HG02610 (cell line): ENCODE measurements around the gene ADAMTSL2.

Experiments used
- ATAC-seq: cut with Tn5 transposase; IDR thresholded peaks from one replicate; pipeline ENCODE4 v1.9.1; 2021; ENCODE audit warnings: mild to moderate bottlenecking, moderate library complexity; ENCODE audit not compliant: unreplicated experiment

The ADAMTSL2 gene

DNA sequence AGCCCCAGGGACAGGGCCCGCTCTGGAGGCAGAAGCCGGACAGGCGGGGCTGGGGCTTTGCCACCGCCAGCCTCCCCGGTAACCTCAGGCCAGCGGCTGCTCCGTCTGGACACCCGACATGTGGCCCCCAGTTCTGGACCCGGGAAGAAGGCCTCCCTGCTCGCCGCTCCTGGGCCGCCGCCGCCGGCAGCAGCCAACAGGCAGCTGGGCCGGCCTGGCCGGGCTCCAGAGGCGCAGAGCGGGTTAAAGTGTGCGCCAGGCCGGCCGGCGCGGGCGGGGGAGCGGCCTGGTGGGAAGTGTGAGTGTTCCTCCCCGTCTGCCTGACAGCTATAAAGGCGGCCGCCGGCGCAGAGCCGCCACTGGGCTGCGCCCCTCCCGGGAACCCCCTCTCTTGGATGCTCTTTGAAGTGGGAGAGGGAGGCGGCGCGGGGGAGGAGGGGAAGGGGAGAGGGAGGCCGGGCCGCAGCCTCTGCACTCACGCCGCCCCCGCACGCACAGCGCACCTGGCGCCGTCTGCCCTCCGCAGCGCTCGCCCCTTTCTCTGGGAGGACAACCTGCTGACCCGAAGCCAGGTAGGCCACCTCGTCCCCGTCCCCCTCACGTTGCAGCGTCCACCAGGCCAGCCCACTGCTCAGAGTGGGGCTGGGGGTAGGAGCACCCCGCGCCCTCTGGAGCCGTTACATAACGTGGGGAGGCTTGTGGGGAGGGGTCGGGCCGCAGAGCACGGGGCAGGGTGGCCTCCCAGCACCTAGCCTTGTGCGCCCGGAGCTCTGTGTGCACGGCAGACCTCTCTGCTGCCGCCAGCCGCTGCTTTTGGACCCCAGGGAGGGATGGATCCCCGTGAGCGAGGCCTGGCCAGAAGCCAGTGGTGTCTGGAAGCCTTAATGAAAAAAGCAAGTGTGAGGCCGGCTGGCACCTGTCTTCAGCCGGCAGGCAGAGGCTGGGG is at the start of gene ADAMTSL2:
Gene ADAMTSL2, plus strand, starts transcription at position 359 of the 946 bp plus-strand sequence. CDS start 2,009 bp downstream, outside the sequence.
- no peak for ATAC-seq

DNA sequence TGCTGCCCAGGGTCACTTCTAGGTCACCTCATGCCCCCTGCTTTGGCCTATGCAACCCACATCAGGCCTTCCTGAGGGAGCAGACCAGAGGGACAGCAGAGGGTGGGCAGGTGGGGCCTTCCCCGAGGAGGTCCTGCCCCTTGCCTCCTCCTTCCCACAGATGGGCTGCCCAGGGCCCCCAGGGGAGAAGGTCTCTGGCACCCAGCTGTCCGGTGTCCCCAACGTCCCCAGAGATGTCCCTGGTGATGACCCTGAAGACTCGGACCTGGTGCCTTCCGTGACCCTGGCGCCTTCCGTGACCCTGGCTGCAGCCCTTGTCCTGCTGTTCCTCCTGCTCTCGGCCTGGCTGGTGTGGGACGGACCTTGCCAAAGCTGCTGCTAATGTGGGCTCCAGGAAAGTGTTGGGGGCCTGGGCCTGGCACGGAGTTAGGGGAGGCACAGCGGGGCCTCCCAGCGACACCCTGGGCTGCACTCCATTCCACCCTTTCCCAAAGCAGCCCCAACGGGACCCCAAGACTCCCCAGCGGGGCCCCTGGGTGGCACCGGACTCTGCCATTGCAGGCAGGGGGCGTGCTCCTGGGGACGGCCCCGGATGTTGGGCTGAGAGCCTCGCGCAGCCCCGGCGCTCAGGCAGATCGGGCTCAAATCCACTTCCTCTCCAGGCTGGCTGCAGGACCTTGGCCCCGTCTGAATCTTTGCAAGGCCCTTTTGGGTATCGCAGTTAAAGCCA is 48.8 kb upstream of the ADAMTSL2 start:
- no peak for ATAC-seq

DNA sequence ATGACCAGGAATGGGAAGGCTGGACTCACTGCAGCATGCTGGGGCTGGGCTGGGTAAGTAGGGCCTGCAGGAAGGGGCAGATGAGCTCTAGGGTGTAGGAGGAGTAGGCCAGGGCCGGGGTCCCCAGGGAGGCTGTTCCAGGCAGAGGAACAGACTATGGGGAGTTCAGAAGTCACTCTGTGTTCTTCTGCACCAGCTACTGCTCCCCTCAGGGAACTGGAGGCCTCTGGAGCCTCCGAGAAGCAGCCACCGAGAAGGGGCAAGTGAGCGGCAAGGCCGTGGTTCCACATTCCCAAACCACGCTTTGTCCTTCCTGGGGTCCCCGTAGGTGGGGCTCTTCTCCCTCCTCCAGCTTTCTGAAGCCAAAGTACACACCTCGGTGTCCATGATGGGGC is 47.2 kb upstream of the ADAMTSL2 start:
- no peak for ATAC-seq

DNA sequence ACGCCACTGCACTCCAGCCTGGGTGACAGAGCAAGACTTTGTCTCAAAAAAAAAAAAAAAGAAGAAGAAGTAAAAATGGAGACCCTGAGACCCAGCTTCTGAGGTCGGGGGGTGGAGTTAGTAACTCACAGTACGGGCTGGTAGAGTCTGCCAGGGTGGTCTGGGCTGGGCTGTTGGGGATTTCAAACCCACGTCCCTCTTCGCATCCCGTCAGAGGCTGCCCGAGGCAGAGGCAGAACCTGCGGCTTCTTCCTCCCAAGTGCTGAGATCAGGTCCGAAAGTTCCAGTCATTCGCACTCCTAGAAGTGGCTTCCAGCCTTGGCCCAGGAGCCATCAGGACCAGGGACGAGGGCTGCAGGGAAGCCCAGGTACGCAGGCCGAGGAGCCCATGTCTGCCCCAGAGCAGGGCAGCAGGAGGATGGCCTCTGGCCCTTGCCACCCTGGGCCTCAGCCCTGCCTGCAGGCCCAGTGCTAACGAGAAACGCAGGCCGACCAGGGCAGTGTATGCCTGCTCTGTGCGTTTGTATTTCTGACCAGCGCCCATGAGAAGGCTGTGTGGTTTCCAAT is 45.7 kb upstream of the ADAMTSL2 start:
- no peak for ATAC-seq

DNA sequence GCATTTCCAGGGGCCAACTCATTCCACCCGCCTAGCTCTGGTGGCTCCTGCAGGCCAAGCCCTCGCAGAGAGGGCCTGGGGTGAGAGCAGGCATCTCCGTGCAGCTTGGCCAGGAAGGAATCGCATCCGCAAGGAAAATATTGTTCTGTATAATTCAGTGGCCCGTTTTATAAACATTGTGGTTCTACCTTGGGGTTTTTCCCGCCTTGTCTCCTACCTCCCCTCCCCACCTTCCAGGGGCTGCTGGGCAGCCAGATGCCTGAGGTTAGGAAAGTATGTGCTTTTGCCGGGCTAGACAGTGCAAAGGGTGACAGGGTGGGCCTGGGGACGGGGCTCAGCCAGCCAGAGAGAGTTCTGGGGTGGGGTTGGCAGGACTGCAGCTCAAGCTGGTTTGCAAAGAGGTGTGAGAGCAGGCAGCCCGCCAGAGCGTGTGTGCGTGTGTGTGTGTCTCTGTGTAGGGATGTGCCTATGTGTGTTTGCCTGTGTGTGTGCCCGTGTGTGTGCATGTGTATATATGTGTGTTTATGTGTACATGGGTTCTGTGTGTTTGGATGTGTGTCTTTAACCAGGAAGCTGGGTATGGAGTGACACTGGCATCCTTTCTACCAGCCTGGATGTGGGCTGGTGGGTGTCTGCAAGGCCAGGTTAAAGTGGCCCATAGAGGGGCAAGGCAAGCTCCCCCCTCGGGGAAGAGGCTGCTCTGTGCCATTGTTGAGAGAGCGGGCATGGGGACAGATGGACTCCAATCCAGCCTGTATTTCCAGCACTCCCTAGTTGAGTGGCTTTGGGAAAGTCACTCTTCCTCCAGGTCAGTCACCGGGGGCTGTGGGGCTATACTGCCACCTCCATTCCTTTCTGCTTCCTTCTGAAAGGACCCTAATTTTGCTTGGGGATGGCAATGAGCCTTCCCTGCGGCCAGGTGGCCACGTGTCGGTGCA is 45.0 kb upstream of the ADAMTSL2 start:
- no peak for ATAC-seq

DNA sequence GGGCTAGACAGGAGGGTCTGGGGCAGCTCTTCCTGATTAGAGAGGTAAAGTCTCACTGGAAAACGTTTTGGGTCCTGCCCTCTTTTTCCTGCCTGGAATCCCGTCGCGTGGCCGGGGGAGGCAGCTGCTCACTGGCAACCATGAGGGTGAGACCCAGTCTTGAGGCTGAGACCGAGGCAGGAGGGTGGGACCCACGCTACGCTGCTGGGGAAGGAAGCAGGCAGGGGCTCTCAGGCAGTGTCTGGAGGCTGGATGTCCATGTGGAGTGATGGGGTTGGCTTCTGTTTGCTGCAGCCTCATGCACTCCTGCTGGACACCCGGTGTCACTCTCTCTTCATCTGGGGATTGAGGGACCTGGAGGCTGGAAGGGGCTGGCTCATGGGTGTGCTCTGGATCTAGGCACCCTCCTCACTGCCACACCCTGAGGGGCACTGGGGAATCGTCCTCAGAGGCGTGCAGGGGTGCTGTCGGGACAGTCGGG is 44.3 kb upstream of the ADAMTSL2 start:
- no peak for ATAC-seq

DNA sequence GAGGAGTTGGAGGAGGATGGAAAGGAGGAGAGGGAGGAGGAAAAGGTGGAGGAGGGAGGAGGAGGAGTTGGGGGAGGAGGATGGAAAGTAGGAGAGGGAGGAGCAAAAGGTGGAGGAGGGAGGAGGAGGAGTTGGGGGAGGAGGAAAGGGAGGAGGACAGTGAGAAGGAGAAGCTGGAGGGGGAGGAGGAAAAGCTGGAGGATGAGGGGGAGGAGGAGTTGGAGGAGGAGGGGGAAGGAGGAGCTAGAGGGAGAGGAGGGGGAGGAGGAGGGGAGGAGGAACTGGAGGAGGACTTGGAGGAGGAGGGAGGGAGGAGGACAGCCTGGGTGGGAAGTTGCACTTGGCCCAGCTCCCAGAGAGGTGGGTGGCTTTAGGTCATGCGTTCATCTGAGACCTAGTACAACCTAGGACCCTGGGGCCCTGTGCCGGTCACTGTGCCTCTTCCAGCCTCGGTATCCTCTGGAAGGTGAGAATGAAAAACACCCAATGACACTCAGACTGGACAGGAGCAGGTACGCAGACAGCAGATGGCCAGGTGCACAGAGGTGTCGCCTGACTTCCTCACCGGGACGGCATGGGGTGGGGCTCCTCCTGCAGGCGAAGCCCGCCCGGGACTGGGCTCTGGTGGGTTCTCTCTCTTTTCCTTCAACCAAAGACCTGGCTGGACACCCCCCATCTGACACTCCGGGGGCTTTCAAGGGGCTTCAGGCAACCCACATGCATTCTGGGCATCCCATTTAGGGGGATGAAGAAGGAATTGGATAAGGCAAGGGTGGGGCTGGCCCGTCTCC is 43.4 kb upstream of the ADAMTSL2 start:
- ATAC-seq = no peak

DNA sequence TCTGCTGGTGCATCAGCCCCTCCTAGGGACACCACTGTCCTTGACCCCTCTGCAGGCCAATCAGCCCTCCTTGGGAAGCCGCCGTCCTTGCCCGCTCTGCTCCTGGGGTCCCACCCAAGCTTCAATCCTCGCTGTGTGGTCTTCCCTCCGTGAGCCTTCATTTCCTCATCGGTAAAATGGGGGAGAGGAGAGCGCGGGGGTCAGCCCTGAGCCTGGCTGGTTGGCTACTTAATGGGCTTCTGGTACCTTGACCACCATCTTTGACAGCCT is 42.9 kb upstream of the ADAMTSL2 start:
- ATAC-seq = no peak

DNA sequence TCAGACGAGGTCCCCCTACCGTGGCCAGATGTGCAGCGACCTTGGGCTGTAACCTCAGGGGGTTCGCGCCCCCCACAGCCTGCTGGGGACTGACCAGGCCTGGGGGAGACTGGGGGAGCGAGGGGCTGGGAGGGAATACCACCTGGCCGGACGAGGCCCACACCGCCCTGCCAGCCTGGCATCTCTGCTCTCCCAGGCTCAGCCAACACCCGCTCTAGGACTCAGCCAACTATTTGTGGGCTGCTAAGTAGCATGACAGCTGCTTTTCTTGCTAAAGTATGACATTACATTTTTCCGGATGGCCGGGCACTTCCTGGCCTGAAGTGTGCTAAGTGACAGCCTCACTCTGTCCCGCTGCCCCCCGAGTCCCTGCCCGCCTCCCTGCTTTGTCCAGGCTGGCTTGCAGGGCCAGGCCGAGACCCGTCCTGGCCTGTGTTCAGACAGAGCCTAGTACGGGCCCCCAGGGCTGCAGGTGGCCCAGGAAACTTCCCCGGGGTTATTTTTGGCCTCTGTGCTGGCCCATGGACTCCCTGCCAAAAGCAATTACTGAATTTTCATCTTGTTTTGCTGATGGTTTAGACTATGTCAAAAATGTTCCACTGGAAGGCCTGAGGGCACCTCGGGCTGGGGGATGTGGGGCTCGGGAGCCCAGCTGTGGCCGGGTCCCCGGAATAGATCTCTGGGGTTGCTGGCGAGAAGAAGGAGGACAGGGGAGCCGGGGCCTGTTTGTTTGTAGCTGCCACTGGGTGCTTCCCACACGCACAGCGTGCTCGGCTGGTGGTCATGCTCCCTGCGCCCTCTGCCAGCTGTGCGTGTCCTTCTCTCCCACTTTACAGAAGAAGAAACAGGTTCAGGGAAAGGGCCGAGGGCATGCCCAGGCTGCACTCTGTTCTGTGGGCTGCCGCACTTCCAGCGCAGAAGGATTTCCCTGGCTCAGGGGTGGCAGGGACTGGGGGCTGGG is 42.2 kb upstream of the ADAMTSL2 start:
- ATAC-seq = no peak

DNA sequence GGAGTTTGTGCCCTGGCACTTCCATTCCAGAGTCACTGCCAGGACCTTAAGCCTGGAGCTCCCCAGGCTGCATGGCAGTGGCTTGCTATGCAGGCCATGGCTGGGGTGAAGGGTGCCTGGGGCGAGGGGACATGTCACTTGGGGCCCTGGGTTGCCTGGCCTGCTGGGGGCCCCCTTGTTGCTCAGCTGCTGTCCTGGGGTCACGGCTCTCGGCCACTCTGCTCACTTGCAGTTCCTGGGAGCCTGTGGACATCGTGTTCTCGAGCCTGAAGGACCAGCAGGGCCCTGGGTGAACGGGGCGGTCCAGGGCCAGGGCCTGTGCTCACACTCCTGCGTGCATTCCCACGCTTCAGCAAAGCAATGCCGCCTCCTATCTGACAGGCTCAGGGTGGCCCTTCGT is 41.1 kb upstream of the ADAMTSL2 start:
- ATAC-seq = no peak

DNA sequence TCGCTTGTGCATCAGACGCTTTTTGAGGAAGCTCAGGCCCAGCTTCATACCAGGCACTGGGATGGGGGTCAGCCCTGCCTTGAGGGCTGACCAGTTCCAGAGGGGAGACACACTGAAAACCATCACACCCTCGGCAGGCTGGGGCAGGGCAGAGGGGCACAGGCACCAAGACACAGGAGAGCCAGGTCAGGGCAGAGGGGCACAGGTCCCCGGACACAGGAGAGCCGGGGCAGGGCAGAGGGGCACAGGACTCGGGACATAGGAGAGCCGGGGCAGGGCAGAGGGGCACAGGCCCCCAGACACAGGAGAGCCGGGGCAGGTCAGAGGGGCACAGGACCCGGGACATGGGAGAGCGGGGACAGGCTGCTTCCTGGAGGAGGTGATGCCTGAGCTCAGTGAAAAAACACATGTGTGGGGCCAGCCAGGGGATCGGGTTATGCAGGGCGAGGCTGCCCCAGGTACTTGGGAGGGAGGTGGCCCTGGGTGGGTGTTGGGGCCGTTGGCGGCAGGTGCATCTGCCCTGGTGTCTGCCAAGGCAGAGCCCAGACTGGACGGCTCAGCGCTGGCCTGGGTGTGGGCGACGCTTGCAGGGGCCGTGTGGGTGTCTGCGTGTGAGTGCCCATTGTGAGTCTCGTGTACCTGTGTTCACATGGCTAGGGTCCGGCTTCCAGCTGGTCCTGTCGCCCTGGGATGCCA is 40.5 kb upstream of the ADAMTSL2 start:
- ATAC-seq = no peak

DNA sequence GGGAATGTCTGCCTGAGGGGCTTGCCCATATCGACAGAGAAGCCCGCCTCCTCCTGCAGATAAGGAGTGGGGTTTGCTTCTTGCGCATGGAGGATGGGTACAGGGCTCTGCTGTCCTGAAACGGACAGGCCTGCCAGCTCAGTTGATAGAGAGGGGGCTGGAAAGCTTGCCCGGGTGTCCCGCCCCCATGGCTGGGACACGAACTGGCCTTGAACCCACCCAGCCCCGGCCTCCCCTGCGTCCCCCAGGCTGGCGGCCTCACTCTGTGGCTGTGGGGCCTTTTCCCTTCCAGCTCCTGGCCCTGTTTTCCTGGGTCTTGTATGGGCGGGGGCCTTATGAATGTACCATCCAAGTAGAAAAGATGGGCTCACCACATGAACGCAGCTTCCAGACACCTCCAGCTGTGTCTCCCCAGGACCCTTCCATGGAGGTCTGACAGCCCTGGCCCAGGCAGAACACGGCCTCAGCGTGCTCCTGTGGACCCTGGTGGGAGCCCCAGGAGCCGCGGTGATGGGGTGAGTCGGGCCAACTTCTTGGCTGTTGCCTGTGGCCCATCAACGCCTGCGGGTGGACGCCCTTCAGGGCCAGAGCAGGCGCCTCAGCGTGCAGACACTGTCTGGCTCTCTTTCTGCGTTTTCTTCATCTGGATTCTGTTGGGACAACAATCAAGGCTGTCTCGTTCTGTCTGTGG is 39.7 kb upstream of the ADAMTSL2 start:
- ATAC-seq = no peak

DNA sequence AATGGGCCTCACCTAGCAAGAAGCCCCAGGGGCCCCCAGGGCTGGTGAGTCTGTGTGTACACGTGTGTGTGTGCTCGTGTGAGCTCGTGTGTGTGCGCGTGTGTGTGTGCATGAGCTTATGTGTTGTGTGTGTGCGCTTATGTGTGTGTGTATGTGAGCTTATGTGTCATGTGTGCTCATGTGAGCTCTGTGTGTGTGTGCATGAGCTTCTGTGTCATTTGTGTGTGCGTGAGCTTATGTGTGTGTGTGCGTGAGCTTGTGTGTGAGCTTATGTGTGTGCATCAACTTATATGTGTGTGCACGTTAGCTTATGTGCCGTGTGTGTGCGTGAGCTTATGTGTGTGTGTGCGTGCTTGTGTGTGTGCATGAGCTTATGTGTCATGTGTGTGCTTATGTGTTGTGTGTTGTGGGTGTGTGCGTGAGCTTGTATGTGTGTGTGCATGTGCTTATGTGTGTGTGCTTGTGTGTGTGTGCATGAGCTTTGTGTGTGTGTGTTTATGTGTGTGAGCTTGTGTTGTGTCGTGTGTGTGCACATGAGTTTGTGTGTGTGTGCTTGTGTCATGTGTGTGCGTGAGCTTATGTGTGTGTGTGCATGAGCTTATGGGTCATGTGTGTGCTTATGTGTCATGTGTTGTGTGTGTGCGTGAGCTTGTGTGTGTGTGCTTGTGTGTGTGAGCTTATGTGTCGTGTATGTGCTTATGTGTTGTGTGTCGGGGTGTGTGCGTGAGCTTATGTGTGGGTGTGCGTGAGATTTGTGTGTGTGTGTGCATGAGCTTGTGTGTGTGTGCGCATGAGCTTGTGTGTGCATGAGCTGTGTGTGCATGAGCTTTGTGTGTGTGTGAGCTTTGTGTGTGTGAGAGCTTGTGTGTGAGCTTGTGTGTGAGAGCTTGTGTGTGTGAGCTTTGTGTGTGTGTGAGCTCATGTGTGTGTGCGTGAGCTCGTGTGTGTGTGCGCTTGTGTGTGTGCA is 38.9 kb upstream of the ADAMTSL2 start:
- no peak for ATAC-seq

DNA sequence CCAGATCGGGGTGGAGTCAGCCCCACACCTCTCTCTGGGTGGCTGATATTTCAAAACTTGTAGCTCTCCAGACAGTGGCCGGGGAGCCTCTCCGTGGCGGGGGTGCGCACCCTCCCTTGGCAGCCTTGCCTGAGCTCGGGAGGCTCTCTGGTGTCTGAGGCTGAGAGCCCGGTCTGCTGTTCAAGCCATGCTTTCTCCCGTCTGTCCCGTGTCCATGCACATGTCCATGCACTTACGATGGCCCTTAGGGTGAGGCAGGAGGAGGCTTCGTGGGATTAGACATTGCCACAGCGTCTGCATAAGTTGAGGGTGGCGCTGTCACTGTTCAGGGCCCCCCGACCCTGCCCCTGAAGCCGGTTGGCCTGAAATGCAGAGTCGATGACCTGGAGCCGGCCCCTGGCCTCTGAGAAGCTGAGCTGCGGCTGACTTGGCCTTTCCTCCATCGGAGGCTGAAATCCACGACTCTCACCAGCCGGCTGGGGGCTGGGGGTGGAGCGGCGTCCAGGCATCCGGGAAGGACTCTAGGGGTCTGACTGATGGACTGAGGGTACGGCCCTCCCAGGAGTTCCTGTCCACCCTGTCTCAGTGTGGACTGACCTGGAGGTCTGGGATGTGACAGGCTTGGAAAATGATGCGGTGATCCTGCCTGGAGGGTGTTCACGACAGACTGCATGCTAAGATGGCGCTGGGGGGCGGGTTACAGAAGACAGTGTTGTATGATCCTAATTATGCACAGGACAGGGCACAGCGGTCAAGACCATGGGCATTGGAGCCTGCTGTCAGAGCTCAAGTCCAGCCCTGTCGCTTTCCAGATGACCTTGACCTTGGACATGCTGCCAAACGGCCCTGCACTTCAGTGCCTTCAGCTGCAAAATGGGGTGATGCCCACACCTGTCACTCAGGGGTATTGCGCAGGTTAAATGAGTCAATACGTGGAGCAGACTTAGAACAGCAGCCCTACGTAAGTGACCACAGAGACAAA is 37.4 kb upstream of the ADAMTSL2 start:
- ATAC-seq = no peak
